GM10847 (cell line): ENCODE measurements around the gene FOXM1.

Source experiments
- POLR2A ChIP-seq: IDR thresholded peaks from 2 replicates; pipeline ENCODE4 v1.6.1; 2011; ENCODE audit not compliant: insufficient read length; ENCODE audit errors: extremely low read depth

Gene FOXM1

GRCh38 chr12:2833327-2833726, 43.6 kb downstream of the FOXM1 start:
- no peak for TF ChIP-seq POLR2A

- TF ChIP-seq POLR2A: no peak
These were observed 44.3 kb downstream of the FOXM1 start for GRCh38 chr12:2832550-2833127.

GRCh38 chr12:2829275-2829674, 47.7 kb downstream of the FOXM1 start:
- no peak for TF ChIP-seq POLR2A

GRCh38 chr12:2826721-2827515, 50.1 kb downstream of the FOXM1 start:
- no peak for TF ChIP-seq POLR2A

- no peak for TF ChIP-seq POLR2A
These were observed 50.9 kb downstream of the FOXM1 start for GRCh38 chr12:2826036-2826435.

GRCh38 chr12:2825132-2825531, 51.8 kb downstream of the FOXM1 start:
- no peak for TF ChIP-seq POLR2A

GRCh38 chr12:2824541-2824940, 52.4 kb downstream of the FOXM1 start:
- TF ChIP-seq POLR2A: no peak

GRCh38 chr12:2823483-2823882, 53.5 kb downstream of the FOXM1 start:
- no peak for TF ChIP-seq POLR2A

GRCh38 chr12:2820432-2820831, 56.5 kb downstream of the FOXM1 start:
- no peak for TF ChIP-seq POLR2A

- no peak for TF ChIP-seq POLR2A
These were observed 57.2 kb downstream of the FOXM1 start for GRCh38 chr12:2819810-2820209.

GRCh38 chr12:2813214-2814185, 63.5 kb downstream of the FOXM1 start:
- no peak for TF ChIP-seq POLR2A

- TF ChIP-seq POLR2A: peak; percentile 96
These were observed 64.4 kb downstream of the FOXM1 start, which contains the start of gene ITFG2 for GRCh38 chr12:2812290-2813213. TSS of gene ITFG2 (plus strand) at chr12:2812668. CDS start at chr12:2812761, 93 bp downstream.

- no peak for TF ChIP-seq POLR2A
These were observed 65.2 kb downstream of the FOXM1 start for GRCh38 chr12:2811801-2812200.
